TTC549 (cell line): ENCODE data around the gene P2RY8.
"Not testable (repeated sequence)": the region's sequence is repeated elsewhere in the genome, so short reads cannot be mapped to it uniquely, and the experiment has no call there.

Experiments used
- FAIRE-seq: peaks from 2 replicates; lab custom pipeline; 2012; peaks lifted over from hg19 to GRCh38; lab: Jason Lieb, UNC

Gene P2RY8

GRCh38 chrX:1537031-1537715 lies at the start of gene P2RY8:
TSS of gene P2RY8 (minus strand) at chrX:1537185. CDS start at chrX:1466558, 70,627 bp downstream.
- no peak for FAIRE-seq

- FAIRE-seq, result no peak
Measured at GRCh38 chrX:1584237-1585011, 47.4 kb upstream of the P2RY8 start.

GRCh38 chrX:1582686-1583437 lies 45.9 kb upstream of the P2RY8 start:
- FAIRE-seq, result no peak

GRCh38 chrX:1581132-1581531 lies 44.1 kb upstream of the P2RY8 start:
- no peak for FAIRE-seq

GRCh38 chrX:1578511-1579173 lies 41.7 kb upstream of the P2RY8 start:
- FAIRE-seq, result no peak

- FAIRE-seq, result no peak
Measured at GRCh38 chrX:1577845-1578244, 40.9 kb upstream of the P2RY8 start.

- FAIRE-seq, result no peak
Measured at GRCh38 chrX:1576201-1576992, 39.4 kb upstream of the P2RY8 start.

GRCh38 chrX:1574181-1574580 lies 37.2 kb upstream of the P2RY8 start:
- not testable (repeated sequence) for FAIRE-seq

- no peak for FAIRE-seq
Measured at GRCh38 chrX:1564750-1565683, 28.0 kb upstream of the P2RY8 start.

- FAIRE-seq, result not testable (repeated sequence)
Measured at GRCh38 chrX:1564077-1564476, 27.1 kb upstream of the P2RY8 start.

- FAIRE-seq, result no peak
Measured at GRCh38 chrX:1561164-1561563, 24.2 kb upstream of the P2RY8 start.

GRCh38 chrX:1558761-1559468 lies 21.9 kb upstream of the P2RY8 start:
- FAIRE-seq, result no peak

GRCh38 chrX:1557442-1557841 lies 20.5 kb upstream of the P2RY8 start:
- FAIRE-seq, result not testable (repeated sequence)

GRCh38 chrX:1555370-1555769 lies 18.4 kb upstream of the P2RY8 start:
- FAIRE-seq, result no peak

- no peak for FAIRE-seq
Measured at GRCh38 chrX:1554469-1555210, 17.7 kb upstream of the P2RY8 start.

GRCh38 chrX:1551959-1552546 lies 15.1 kb upstream of the P2RY8 start:
- FAIRE-seq, result no peak

- no peak for FAIRE-seq
Measured at GRCh38 chrX:1546691-1547251, 9.8 kb upstream of the P2RY8 start.

GRCh38 chrX:1545776-1546408 lies 8.9 kb upstream of the P2RY8 start:
- FAIRE-seq, result no peak
